Left lung (tissue), 10 donors: ENCODE measurements around the gene HDGF. TPM values are rescaled to one million over a fixed set of nuclear protein-coding genes. Genes with fewer than 3 reads are reported as not detected.

Experiments
- ATAC-seq: fragments of 200-7000 bp; cut with Tn5 transposase; one replicate; pipeline ENCODE4 v1.9.1; 2020; ENCODE audit warnings: moderate library complexity
- DNase-seq, 4 donors: peaks; one replicate each; pipeline ENCODE4 v3.0.0-alpha.2; 2013 to 2020
- H3K27ac ChIP-seq, 2 donors: fragments of 200-600 bp; sonication (generic) in 1 of 2; one replicate each; pipeline versions ENCODE4 v1.5.0 to v1.8.0; 2020 to 2021
- H3K27me3 ChIP-seq, 2 donors: fragments of 200-600 bp; sonication (generic) in 1 of 2; one replicate each; pipeline versions ENCODE4 v1.5.0 to v1.8.0; 2020 to 2021
- H3K36me3 ChIP-seq, 2 donors: fragments of 200-600 bp; sonication (generic) in 1 of 2; one replicate each; pipeline versions ENCODE4 v1.5.0 to v1.8.0; 2020 to 2021
- H3K4me1 ChIP-seq, 2 donors: fragments of 200-600 bp; one replicate each; pipeline ENCODE4 v1.8.0; 2021
- H3K4me3 ChIP-seq, 2 donors: fragments of 200-600 bp; sonication (generic) in 1 of 2; one replicate each; pipeline versions ENCODE4 v1.5.0 to v1.8.0; 2020 to 2021; ENCODE audit warnings: mild to moderate bottlenecking in 1 of 2
- H3K9me3 ChIP-seq, 2 donors: fragments of 200-600 bp; sonication (generic) in 1 of 2; one replicate each; pipeline versions ENCODE4 v1.5.0 to v1.8.0; 2020 to 2021
- CTCF ChIP-seq, 2 donors: fragments of 200-600 bp; sonication (generic) in 1 of 2; IDR thresholded peaks; one replicate each; pipeline versions ENCODE4 v1.5.0 to v1.8.0; 2021; ENCODE audit warnings: antibody characterized with exemption in 2 of 2
- intact Hi-C, 2 donors: fragments of 100-400 bp; cut with DNase I; formaldehyde crosslinking; loops; one replicate each; pipeline versions ENCODE4 v1.11.2 to v1.14.2; 2022
- polyA plus RNA-seq, 6 donors: library from polyadenylated mRNA; unstranded; fragments of 120-200 nt; gene quantifications; one replicate each; pipeline ENCODE4 v1.2.1, GENCODE V29; 2013; ENCODE audit not compliant: insufficient read length in 6 of 6
- total RNA-seq, 2 donors: library from RNA; stranded (reverse); fragmentation: NEBNext Ultra II Directional; extraction: Animal tissue kit (Norgen Biotek cat#: 25700); gene quantifications; one replicate each; pipeline ENCODE4 v1.2.1, GENCODE V29; 2021
- donor health status: DM: no; HTN: yes; CAD: no.
- donor health status: DM: no; HTN: no; CAD: no.

Gene HDGF
- total and polyA plus RNA-seq, 8 donors: 139 to 260 (median 229) TPM

- TF ChIP-seq CTCF (IDR thresholded peaks at IDR 0.05): no peak
- Histone ChIP-seq H3K36me3 (no peaks in the 10 kb centered on the region), H3K27ac (no peak overlapping the region), H3K4me3 (no peak overlapping the region), H3K9me3 (no peaks in the 10 kb centered on the region), H3K4me1 (peaks cover 13 to 32% of the 10 kb centered on the region in 2 donors), H3K27me3 (no peaks in the 10 kb centered on the region)
- intact Hi-C loops: no loop called here
- ATAC-seq (no peak), DNase-seq (no peak)
These were observed 2.7 kb upstream of the HDGF start for GRCh38 chr1:156754219-156754618.

- peak overlapping the region; percentile 98 for H3K27ac ChIP-seq
- H3K9me3 ChIP-seq: no peaks in the 10 kb centered on the region
- no peaks in the 10 kb centered on the region for H3K27me3 ChIP-seq
- ATAC-seq (no peak), DNase-seq (peak in 1 of 4 donors; percentile 73)
- no peaks in the 10 kb centered on the region for H3K36me3 ChIP-seq
- peak overlapping the region in 1 of 2 donors; percentile 97 for H3K4me3 ChIP-seq
- intact Hi-C loops: no loop called here
- H3K4me1 ChIP-seq: peaks cover 26 to 44% of the 10 kb centered on the region in 2 donors
- TF ChIP-seq CTCF (IDR thresholded peaks at IDR 0.05): no peak
These were observed 1.5 kb upstream of the HDGF start for GRCh38 chr1:156752843-156753482.

GRCh38 chr1:156751757-156752481 is 444 bp upstream of the HDGF start:
- intact Hi-C loops: no loop called here
- H3K4me3 ChIP-seq: peak overlapping the region; percentile 63 to 97
- H3K27me3 ChIP-seq: no peaks in the 10 kb centered on the region
- DNase-seq: peak; percentile 94 to 100 (median 98)
- H3K9me3 ChIP-seq: no peaks in the 10 kb centered on the region
- peak overlapping the region; percentile 98 for H3K27ac ChIP-seq
- no peak for TF ChIP-seq CTCF (IDR thresholded peaks at IDR 0.05)
- no peaks in the 10 kb centered on the region for H3K36me3 ChIP-seq
- peaks cover 34 to 53% of the 10 kb centered on the region in 2 donors for H3K4me1 ChIP-seq
- ATAC-seq: peak; percentile 84

GRCh38 chr1:156750711-156751450 is 594 bp downstream of the HDGF start:
- intact Hi-C loops: no loop called here
- Histone ChIP-seq H3K27ac (peak overlapping the region; percentile 98), H3K4me1 (peaks cover 42 to 63% of the 10 kb centered on the region in 2 donors), H3K4me3 (peak overlapping the region; percentile 63 to 97), H3K36me3 (no peaks in the 10 kb centered on the region), H3K27me3 (no peaks in the 10 kb centered on the region), H3K9me3 (no peaks in the 10 kb centered on the region)
- ATAC-seq (peak; percentile 2), DNase-seq (peak in 2 of 4 donors; percentile 62 to 91)
- no peak for TF ChIP-seq CTCF (IDR thresholded peaks at IDR 0.05)
